SK-N-MC (cell line): Measurements from ENCODE around the gene LIME1.

ENCODE experiments used
- DNase-seq: peaks from one replicate; pipeline ENCODE4 v3.0.0-alpha.2; 2011; ENCODE audit warnings: low read depth, low spot score
- H3K27ac ChIP-seq: fragments of 200-600 bp; sonication (generic); 2 replicates; pipeline ENCODE4 v1.5.1; 2016; ENCODE audit warnings: mixed run types
- H3K36me3 ChIP-seq: fragments of 200-600 bp; sonication (generic); 2 replicates; pipeline ENCODE4 v1.6.1; 2017; ENCODE audit warnings: antibody characterized with exemption, low read length, mixed read lengths; ENCODE audit not compliant: insufficient read depth
- H3K4me3 ChIP-seq: fragments of 200-600 bp; sonication (generic); 2 replicates; pipeline ENCODE4 v1.5.1; 2016
- H3K9ac ChIP-seq: fragments of 200-600 bp; sonication (generic); 2 replicates; pipeline ENCODE4 v1.8.0; 2017; ENCODE audit warnings: mixed run types, mixed read lengths; ENCODE audit not compliant: insufficient read length
- H3K9me3 ChIP-seq: fragments of 200-600 bp; sonication (generic); 2 replicates; pipeline ENCODE4 v1.6.1; 2017; ENCODE audit warnings: low read depth, mild to moderate bottlenecking, antibody characterized with exemption, low read length, moderate library complexity, mixed read lengths
- EZH2 ChIP-seq: fragments of 200-600 bp; sonication (generic); IDR thresholded peaks from one replicate; pipeline ENCODE4 v1.6.1; 2017; ENCODE audit warnings: antibody characterized with exemption
- FOXP2 ChIP-seq: optimal IDR thresholded peaks from 2 replicates; pipeline ENCODE3; 2011; ENCODE audit warnings: mild to moderate bottlenecking, moderate library complexity; ENCODE audit not compliant: insufficient read depth; ENCODE audit errors: extremely low read length, control extremely low read depth
- POLR2AphosphoS5 ChIP-seq: IDR thresholded peaks from 2 replicates; pipeline ENCODE4 v1.6.1; 2012; ENCODE audit warnings: mild to moderate bottlenecking, low read depth, low read length, borderline replicate concordance

The LIME1 gene, protein sequence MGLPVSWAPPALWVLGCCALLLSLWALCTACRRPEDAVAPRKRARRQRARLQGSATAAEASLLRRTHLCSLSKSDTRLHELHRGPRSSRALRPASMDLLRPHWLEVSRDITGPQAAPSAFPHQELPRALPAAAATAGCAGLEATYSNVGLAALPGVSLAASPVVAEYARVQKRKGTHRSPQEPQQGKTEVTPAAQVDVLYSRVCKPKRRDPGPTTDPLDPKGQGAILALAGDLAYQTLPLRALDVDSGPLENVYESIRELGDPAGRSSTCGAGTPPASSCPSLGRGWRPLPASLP

DNA sequence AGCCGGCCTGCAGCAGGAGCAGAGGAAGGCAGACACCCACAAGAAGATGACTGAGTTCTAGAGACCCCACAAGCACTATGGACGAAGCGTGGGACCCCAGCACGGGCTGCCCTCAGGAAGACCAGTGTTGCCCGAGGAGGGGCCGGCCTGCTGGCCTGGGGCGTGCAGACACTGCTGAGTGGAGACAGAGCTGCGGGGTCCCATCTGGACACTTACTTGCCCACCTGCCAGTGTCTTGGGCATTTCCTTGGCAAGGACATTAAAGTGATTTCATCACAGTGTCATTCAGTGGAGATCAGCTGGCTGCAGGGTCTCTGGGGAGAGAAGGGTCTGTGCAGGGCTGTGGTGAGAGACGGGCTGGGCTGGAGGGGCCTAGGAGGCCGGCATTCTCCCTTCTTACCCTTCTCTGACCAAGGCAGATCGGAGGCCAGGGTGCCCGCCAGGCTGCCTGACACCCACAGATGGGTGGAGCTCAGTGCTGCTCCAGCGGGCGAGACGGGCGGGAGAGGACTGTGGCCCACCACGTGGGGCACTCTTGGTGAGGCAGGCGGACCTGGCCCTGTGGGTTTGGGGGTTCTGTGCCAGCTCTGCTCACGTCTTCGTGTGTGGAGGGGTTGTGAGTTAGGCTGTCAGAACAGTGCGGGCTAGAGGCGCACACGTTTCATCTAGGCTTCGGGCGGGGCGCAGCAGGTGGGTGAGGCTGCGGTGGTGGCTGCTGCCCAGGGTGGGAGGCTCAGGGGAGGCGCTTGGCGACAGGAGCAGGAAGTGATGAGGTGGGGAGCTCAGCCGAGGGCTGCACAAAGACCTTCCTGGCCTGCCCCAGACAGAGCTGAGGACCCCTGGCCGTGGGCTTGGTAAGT lies at the start of gene LIME1:
Gene LIME1, plus strand, starts transcription at position 806 of the 860 bp plus-strand sequence. CDS start 886 bp downstream, outside the sequence.
- TF ChIP-seq FOXP2 (no peak), EZH2 (no peak), POLR2AphosphoS5 (no peak)
- Histone ChIP-seq H3K9me3 (no peaks in the 10 kb centered on the region), H3K9ac (no peak within 1 kb of the TSS), H3K4me3 (no peak within 1 kb of the TSS), H3K36me3 (no peaks in the 10 kb centered on the region), H3K27ac (no peak within 1 kb of the TSS)
- DNase-seq = no peak

DNA sequence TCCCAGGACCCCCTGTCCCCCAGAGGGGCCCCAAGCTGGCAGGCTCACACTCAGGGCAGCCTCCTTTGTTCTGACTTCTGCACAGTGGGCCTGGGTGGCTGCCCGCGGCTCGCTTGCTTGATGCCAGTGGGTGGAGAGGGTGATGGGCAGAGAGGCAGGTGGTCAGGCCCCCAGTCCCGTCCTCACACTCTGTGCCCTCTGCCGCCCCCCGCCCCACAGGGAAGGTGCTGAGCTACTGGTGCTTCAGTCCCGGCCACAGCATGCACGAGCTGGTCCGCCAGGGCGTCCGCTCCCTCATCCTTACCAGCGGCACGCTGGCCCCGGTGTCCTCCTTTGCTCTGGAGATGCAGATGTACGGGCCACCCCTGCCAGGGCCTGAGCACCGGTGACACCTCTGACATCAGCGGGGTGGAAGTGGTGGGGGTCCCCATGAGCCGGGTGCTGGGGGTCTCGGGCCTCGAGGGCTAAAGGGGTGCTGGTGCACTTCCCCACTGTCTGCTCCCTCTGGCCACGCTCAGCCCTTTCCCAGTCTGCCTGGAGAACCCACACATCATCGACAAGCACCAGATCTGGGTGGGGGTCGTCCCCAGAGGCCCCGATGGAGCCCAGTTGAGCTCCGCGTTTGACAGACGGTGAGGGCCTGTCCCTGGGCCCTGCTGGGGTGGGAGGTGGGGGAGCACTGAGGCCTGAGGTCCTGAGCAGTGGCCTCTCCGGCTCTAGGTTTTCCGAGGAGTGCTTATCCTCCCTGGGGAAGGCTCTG lies 48.9 kb upstream of the LIME1 start:
- H3K4me3 ChIP-seq = no peak overlapping the region
- no peak for TF ChIP-seq POLR2AphosphoS5
- TF ChIP-seq FOXP2 = no peak
- no peak for TF ChIP-seq EZH2
- no peaks in the 10 kb centered on the region for H3K9me3 ChIP-seq
- H3K36me3 ChIP-seq = no peaks in the 10 kb centered on the region
- no peak overlapping the region for H3K9ac ChIP-seq
- no peak overlapping the region for H3K27ac ChIP-seq
- DNase-seq = no peak

DNA sequence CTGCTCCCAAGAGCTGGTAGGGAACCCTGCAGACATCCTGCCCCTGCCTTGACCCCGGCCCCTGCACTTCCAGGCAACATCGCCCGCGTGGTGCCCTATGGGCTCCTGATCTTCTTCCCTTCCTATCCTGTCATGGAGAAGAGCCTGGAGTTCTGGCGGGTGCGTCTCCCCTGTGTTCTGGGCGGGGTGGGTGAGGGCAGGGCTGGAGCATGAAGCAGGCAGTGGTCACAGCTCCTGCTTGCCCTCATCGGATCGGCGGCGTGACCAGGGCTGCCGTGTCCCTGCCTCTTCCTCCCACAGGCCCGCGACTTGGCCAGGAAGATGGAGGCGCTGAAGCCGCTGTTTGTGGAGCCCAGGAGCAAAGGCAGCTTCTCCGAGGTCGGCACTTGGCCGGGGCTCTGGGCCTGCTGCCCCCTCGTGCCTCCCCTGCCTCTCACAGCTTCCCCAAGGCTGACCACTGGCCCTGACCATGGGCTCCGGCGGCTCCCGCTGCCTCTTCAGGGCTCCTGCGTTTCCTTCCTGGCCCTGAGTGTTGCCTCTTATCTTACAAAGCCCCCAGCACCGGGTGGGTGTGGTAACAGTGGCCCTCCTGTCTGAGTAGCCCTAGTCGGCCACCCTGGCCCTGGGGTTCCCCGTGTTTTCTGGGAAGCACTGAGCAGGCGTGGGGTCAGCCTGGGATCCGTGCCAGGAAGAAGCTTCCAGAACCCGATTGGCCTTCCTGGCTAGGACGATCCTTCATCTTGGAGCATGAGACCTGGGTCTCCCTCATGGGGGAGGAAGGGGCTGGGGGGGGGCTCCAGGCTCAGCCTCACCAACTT lies 48.0 kb upstream of the LIME1 start:
- no peaks in the 10 kb centered on the region for H3K36me3 ChIP-seq
- H3K9ac ChIP-seq = no peak overlapping the region
- no peak overlapping the region for H3K4me3 ChIP-seq
- DNase-seq = no peak
- no peak overlapping the region for H3K27ac ChIP-seq
- no peaks in the 10 kb centered on the region for H3K9me3 ChIP-seq
- TF ChIP-seq POLR2AphosphoS5 = no peak; the same call in 1 of the 2 replicates
- TF ChIP-seq FOXP2 = no peak
- TF ChIP-seq EZH2 = no peak

DNA sequence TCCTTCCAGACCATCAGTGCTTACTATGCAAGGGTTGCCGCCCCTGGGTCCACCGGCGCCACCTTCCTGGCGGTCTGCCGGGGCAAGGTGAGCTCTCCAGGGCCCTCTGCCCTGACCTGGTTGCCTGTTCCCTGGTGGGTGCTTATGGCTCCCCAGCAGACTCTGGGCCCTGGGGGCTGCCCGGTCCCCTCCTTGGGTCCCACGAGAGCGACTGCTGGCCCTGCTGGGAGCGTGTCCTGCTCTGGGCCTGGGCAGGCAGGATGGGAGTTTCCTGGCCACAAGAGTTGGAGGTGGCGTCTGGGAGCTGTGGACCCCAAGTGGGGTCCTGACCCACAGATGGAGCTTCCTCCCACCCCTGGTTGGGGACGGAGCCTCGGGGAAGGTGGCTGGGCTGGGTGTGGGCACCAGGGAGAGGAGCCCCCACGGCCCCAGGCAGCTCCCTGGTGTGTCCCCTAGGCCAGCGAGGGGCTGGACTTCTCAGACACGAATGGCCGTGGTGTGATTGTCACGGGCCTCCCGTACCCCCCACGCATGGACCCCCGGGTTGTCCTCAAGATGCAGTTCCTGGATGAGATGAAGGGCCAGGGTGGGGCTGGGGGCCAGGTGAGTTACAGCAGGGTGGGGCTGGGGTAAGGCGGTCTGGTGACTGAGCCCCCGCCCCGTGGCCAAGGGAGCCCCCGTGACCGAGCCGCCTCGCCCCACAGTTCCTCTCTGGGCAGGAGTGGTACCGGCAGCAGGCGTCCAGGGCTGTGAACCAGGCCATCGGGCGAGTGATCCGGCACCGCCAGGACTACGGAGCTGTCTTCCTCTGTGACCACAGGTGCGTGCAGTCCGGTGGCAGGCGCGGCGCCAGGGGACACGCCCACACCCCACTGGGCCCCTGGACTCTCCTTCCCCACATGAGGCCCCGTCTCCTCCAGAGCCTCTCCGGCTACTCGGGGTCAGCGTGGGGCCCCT lies 47.1 kb upstream of the LIME1 start:
- no peak overlapping the region for H3K9ac ChIP-seq
- no peaks in the 10 kb centered on the region for H3K9me3 ChIP-seq
- no peak overlapping the region for H3K27ac ChIP-seq
- H3K4me3 ChIP-seq = no peak overlapping the region
- no peaks in the 10 kb centered on the region for H3K36me3 ChIP-seq
- DNase-seq = no peak
- TF ChIP-seq EZH2 (no peak), FOXP2 (no peak), POLR2AphosphoS5 (no peak)

DNA sequence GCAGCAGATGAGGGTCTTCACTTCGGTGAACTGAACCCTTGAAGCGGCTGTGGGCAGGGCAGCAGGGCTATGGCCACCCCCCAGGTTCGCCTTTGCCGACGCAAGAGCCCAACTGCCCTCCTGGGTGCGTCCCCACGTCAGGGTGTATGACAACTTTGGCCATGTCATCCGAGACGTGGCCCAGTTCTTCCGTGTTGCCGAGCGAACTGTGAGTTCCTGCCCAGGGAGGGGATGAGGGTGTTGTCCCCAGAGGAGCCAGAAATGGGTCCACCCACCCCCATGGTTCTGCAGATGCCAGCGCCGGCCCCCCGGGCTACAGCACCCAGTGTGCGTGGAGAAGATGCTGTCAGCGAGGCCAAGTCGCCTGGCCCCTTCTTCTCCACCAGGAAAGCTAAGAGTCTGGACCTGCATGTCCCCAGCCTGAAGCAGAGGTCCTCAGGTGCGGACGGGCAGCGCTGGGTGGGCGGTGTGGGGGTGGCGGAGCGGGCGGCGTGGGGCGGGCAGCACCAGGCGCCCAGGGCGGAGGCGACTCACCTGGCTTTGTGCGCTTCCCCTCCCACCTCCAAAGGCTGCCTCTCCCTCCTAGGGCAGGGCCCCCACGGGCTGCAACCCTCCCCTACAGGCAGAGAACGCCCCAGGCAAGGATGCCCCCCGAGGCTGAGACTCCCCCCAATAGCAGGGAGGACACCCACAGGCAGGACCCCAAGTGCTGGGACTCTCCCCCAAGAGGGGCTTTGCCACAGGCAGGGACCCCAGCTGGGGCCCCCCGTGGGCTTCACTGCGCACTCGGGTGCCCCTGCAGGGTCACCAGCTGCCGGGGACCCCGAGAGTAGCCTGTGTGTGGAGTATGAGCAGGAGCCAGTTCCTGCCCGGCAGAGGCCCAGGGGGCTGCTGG lies 46.2 kb upstream of the LIME1 start:
- Histone ChIP-seq H3K9me3 (no peaks in the 10 kb centered on the region), H3K4me3 (no peak overlapping the region), H3K9ac (no peak overlapping the region), H3K27ac (no peak overlapping the region), H3K36me3 (no peaks in the 10 kb centered on the region)
- TF ChIP-seq POLR2AphosphoS5 = no peak
- TF ChIP-seq FOXP2 = no peak
- TF ChIP-seq EZH2 = no peak
- DNase-seq = no peak

DNA sequence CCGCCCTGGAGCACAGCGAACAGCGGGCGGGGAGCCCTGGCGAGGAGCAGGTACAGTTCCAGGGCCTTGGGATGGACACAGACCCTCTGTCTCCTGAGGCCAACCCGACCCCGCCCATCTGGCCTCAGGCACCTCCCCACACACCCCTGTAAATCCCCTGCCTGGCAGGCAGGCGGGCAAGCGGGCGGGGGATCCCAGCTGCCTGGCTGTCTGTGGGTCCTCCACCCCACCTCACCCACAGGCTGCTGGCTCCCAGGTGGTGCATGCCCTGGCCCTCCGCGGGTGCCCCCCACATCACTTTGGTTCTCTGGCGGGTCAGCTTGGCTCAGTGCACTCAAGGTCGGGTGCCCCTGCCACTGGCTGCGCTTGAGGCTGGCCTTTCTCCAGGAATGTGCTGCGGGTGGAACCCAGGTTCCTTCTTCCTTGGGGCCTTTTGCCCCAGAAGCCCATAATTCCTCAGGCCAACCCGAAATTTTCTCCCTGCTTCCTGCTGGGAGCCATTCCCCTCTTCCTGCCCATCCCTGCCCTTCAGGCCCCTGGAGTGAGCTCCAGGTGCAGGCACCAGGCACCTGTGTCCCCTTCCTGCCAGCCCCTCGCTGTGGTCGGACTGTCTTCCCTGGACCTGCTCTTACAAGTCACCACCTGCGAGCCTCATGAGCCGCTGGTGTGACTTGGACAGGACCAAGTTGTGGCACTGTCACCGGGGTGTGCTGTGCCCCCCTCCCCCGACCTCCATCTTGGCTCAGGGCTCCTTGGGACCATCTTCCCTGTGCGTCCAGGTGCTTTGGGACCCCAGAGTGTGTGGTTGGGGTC lies 45.4 kb upstream of the LIME1 start:
- Histone ChIP-seq H3K4me3 (no peak overlapping the region), H3K9ac (no peak overlapping the region), H3K9me3 (no peaks in the 10 kb centered on the region), H3K27ac (no peak overlapping the region), H3K36me3 (no peaks in the 10 kb centered on the region)
- DNase-seq = no peak
- TF ChIP-seq POLR2AphosphoS5 (no peak), FOXP2 (no peak), EZH2 (no peak)
